ENCODE data around the gene SRCIN1. TPM values are rescaled to one million over a fixed set of nuclear protein-coding genes. Genes with fewer than 3 reads are reported as not detected.

The SRCIN1 gene
- total and polyA plus RNA-seq, 4 donors: 0.05 to 5.3 (median 2.7) TPM

- Histone ChIP-seq H3K4me3 (ENCODE audit: low read depth in 1 of 3, low read length in 3 of 3) (no peak overlapping the region), H3K36me3 (ENCODE audit: control insufficient read depth in 4 of 4, insufficient read depth in 3 of 4, low read depth in 1 of 4, low read length in 3 of 4) (no peaks in the 10 kb centered on the region), H3K9ac (ENCODE audit: low read depth in 1 of 2, low read length in 2 of 2) (no peak overlapping the region), H3K27ac (ENCODE audit: low read depth in 1 of 2, low read length in 2 of 2) (no peak overlapping the region), H3K9me3 (ENCODE audit: control insufficient read depth in 4 of 4, low read length in 3 of 4) (no peaks in the 10 kb centered on the region), H3K27me3 (ENCODE audit: control insufficient read depth in 4 of 4, insufficient read depth in 4 of 4, low read length in 3 of 4) (no peaks in the 10 kb centered on the region), H3K4me1 (ENCODE audit: control insufficient read depth in 4 of 4, insufficient read depth in 4 of 4, low read length in 3 of 4) (peaks cover 0 to 7% (median 0%) of the 10 kb centered on the region in 4 donors)
- WGBS: 79% methylated on average over 8 of the region's 8 CpGs
- no peak for TF ChIP-seq JUND (IDR thresholded peaks at IDR 0.05)
- no peak for DNase-seq (ENCODE audit: low spot score)
These were observed 69.9 kb downstream of the SRCIN1 start for GRCh38 chr17:38535886-38536285.

GRCh38 chr17:38534498-38534885, 71.3 kb downstream of the SRCIN1 start:
- Histone ChIP-seq H3K9ac (ENCODE audit: low read depth in 1 of 2, low read length in 2 of 2) (no peak overlapping the region), H3K9me3 (ENCODE audit: control insufficient read depth in 4 of 4, low read length in 3 of 4) (no peaks in the 10 kb centered on the region), H3K27me3 (ENCODE audit: control insufficient read depth in 4 of 4, insufficient read depth in 4 of 4, low read length in 3 of 4) (no peaks in the 10 kb centered on the region), H3K36me3 (ENCODE audit: control insufficient read depth in 4 of 4, insufficient read depth in 3 of 4, low read depth in 1 of 4, low read length in 3 of 4) (no peaks in the 10 kb centered on the region), H3K4me3 (ENCODE audit: low read depth in 1 of 3, low read length in 3 of 3) (no peak overlapping the region), H3K27ac (ENCODE audit: low read depth in 1 of 2, low read length in 2 of 2) (no peak overlapping the region), H3K4me1 (ENCODE audit: control insufficient read depth in 4 of 4, insufficient read depth in 4 of 4, low read length in 3 of 4) (peaks cover 0 to 7% (median 0%) of the 10 kb centered on the region in 4 donors)
- no peak for TF ChIP-seq MAX (IDR thresholded peaks at IDR 0.05)
- no peak for TF ChIP-seq FOXA1 (IDR thresholded peaks at IDR 0.05)
- TF ChIP-seq CTCF (IDR thresholded peaks at IDR 0.05; ENCODE audit: low read depth, low read length, missing input control): no peak
- no peak for TF ChIP-seq EGR1 (IDR thresholded peaks at IDR 0.05; ENCODE audit: low read depth in 2 of 2)
- no peak for TF ChIP-seq RAD21 (IDR thresholded peaks at IDR 0.05)
- 63% methylated on average over 7 of the region's 7 CpGs for WGBS
- no peak for DNase-seq (ENCODE audit: low spot score)

GRCh38 chr17:38533866-38534497, 71.8 kb downstream of the SRCIN1 start:
- no peak for DNase-seq (ENCODE audit: low spot score)
- no peak overlapping the region for H3K9ac ChIP-seq (ENCODE audit: low read depth in 1 of 2, low read length in 2 of 2)
- H3K4me1 ChIP-seq (ENCODE audit: control insufficient read depth in 4 of 4, insufficient read depth in 4 of 4, low read length in 3 of 4): peaks cover 0 to 3% (median 0%) of the 10 kb centered on the region in 4 donors
- H3K27ac ChIP-seq (ENCODE audit: low read depth in 1 of 2, low read length in 2 of 2): no peak overlapping the region
- no peak for TF ChIP-seq REST (IDR thresholded peaks at IDR 0.05)
- TF ChIP-seq RXRA (IDR thresholded peaks at IDR 0.05): no peak
- no peak for TF ChIP-seq EGR1 (IDR thresholded peaks at IDR 0.05; ENCODE audit: low read depth in 2 of 2)
- TF ChIP-seq HNF4A (conservative IDR thresholded peaks at IDR 0.05): no peak
- TF ChIP-seq GABPA (IDR thresholded peaks at IDR 0.05 in 1 of 2, conservative IDR thresholded peaks at IDR 0.05 in 1 of 2): no peak
- TF ChIP-seq ATF3 (IDR thresholded peaks at IDR 0.05): no peak
- TF ChIP-seq FOXA1 (IDR thresholded peaks at IDR 0.05): no peak
- no peak for TF ChIP-seq FOXA2 (IDR thresholded peaks at IDR 0.05)
- no peak for TF ChIP-seq RAD21 (IDR thresholded peaks at IDR 0.05)
- H3K36me3 ChIP-seq (ENCODE audit: control insufficient read depth in 4 of 4, insufficient read depth in 3 of 4, low read depth in 1 of 4, low read length in 3 of 4): no peaks in the 10 kb centered on the region
- H3K4me3 ChIP-seq (ENCODE audit: low read depth in 1 of 3, low read length in 3 of 3): no peak overlapping the region
- WGBS: 83% methylated on average over 13 of the region's 13 CpGs
- no peaks in the 10 kb centered on the region for H3K9me3 ChIP-seq (ENCODE audit: control insufficient read depth in 4 of 4, low read length in 3 of 4)
- no peaks in the 10 kb centered on the region for H3K27me3 ChIP-seq (ENCODE audit: control insufficient read depth in 4 of 4, insufficient read depth in 4 of 4, low read length in 3 of 4)
